Mononuclear cell (primary cell): ENCODE data around the gene ONECUT3. TPM values are rescaled to one million over a fixed set of nuclear protein-coding genes. Genes with fewer than 3 reads are reported as not detected.

Experiments
- H3K27me3 ChIP-seq: 2 replicates; pipeline ENCODE4 v1.6.0; 2011; ENCODE audit warnings: low read length, control low read depth; ENCODE audit not compliant: insufficient read depth
- H3K4me1 ChIP-seq: 2 replicates; pipeline ENCODE4 v1.5.1; 2011; ENCODE audit warnings: mild to moderate bottlenecking, low read length, control low read depth; ENCODE audit not compliant: insufficient read depth
- H3K4me3 ChIP-seq: 2 replicates; pipeline ENCODE4 v1.5.1; 2011; ENCODE audit warnings: mild to moderate bottlenecking, low read length, moderate library complexity
- H3K9me3 ChIP-seq: 2 replicates; pipeline ENCODE4 v1.5.1; 2011; ENCODE audit warnings: low read depth, mild to moderate bottlenecking, control low read depth, low read length
- total RNA-seq: library from RNA; depleted of rRNA; stranded (reverse); fragments of >200 nt; gene quantifications from one replicate; pipeline ENCODE4 v1.2.3, GENCODE V29; 2012

Gene ONECUT3
- total RNA-seq, 1 donor, result not detected

- Histone ChIP-seq H3K9me3 (no peaks in the 10 kb centered on the region), H3K27me3 (peaks cover 24% of the 10 kb centered on the region), H3K4me3 (no peak overlapping the region), H3K4me1 (no peaks in the 10 kb centered on the region)
Measured at GRCh38 chr19:1728816-1729567, 24.3 kb upstream of the ONECUT3 start.

GRCh38 chr19:1729568-1729925, 23.8 kb upstream of the ONECUT3 start:
- no peaks in the 10 kb centered on the region for H3K4me1 ChIP-seq
- no peaks in the 10 kb centered on the region for H3K9me3 ChIP-seq
- peaks cover 24% of the 10 kb centered on the region for H3K27me3 ChIP-seq

GRCh38 chr19:1730157-1730556, 23.1 kb upstream of the ONECUT3 start:
- peaks cover 21% of the 10 kb centered on the region for H3K27me3 ChIP-seq
- no peak overlapping the region for H3K4me3 ChIP-seq
- no peaks in the 10 kb centered on the region for H3K9me3 ChIP-seq
- H3K4me1 ChIP-seq, result no peaks in the 10 kb centered on the region

More at GRCh38 chr19:1729568-1729925, 23.8 kb upstream of the ONECUT3 start:
- no peak overlapping the region for H3K4me3 ChIP-seq

DNA sequence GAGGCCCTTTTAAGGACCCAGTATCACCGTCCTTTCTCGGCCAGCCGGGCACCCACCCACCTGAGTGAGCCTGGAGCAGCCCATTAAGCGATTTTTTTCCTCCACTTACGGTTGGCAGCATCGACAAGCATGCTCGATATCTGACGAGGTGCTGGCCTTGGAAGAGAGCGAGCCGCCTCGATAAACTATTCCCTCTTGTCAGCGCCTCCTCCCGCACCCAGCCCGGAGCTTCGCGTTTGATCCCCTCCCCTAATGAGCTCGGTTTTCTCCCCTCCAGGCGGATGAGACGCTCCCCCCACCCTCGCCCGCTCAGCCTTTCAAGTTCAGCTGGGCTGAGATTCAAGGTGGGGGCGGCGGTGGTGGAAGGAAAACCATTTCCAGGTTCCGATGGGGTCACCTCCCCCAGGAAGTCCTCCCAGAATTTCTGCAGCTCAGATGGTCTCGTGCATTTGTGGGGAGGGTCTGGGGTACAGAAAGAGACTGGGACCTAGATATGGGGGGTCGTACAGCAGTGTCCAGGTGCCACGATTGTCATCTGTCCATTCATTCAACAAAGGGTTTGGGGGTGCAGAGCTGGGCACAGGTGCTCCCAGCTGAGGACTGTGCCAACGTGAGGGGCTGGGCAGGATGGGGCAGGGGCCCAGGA, 18.9 kb upstream of the ONECUT3 start:
- Histone ChIP-seq H3K4me3 (no peak overlapping the region), H3K4me1 (no peaks in the 10 kb centered on the region), H3K27me3 (peaks cover 2% of the 10 kb centered on the region), H3K9me3 (no peaks in the 10 kb centered on the region)

- H3K9me3 ChIP-seq, result no peaks in the 10 kb centered on the region
- H3K4me1 ChIP-seq, result no peaks in the 10 kb centered on the region
- H3K27me3 ChIP-seq, result peaks cover 2% of the 10 kb centered on the region
- no peak overlapping the region for H3K4me3 ChIP-seq
Measured at GRCh38 chr19:1736280-1736679, 17.0 kb upstream of the ONECUT3 start.

GRCh38 chr19:1736927-1737326, 16.4 kb upstream of the ONECUT3 start:
- Histone ChIP-seq H3K4me3 (no peak overlapping the region), H3K4me1 (no peaks in the 10 kb centered on the region), H3K27me3 (peaks cover 2% of the 10 kb centered on the region), H3K9me3 (no peaks in the 10 kb centered on the region)

DNA sequence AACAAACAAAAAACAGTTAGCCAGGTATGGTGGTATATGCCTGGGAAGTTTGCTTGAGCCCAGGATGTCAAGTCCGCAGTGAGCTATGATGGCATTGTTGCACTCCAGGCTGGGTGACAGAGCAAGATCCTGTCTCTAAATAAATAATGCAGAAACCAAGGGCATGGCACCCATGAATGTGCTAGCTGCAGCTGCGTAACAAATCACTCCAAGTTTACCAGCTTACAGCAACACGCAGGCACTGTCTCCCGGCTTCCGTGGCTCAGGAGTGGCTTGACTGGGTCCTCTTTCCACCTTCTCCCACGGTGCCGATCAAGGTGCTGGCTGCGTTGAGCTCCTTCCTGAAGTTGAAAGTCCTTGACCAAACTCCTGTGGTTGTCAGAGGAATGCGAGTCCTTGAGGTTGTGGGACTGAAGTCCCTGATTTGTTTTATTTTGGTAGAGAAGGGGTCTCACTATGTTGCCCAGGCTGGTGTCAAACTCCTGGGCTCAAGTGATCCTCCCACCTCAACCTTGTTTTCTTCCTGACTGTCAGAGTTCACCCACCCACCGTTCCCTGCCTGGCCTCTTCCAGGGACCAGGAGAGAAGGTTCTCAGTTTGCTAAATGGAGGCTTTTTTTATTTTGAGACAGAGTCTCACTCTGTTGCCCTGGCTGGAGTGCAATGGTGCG, 13.2 kb upstream of the ONECUT3 start:
- H3K4me1 ChIP-seq, result no peaks in the 10 kb centered on the region
- no peak overlapping the region for H3K4me3 ChIP-seq
- H3K9me3 ChIP-seq, result no peaks in the 10 kb centered on the region
- H3K27me3 ChIP-seq, result peaks cover 6% of the 10 kb centered on the region

- peaks cover 24% of the 10 kb centered on the region for H3K27me3 ChIP-seq
- peaks cover 6% of the 10 kb centered on the region for H3K4me1 ChIP-seq
- no peaks in the 10 kb centered on the region for H3K9me3 ChIP-seq
- H3K4me3 ChIP-seq, result no peak overlapping the region
Measured at GRCh38 chr19:1742989-1743696, 10.2 kb upstream of the ONECUT3 start.

- H3K4me1 ChIP-seq, result peaks cover 17% of the 10 kb centered on the region
- no peaks in the 10 kb centered on the region for H3K9me3 ChIP-seq
- H3K4me3 ChIP-seq, result no peak overlapping the region
- H3K27me3 ChIP-seq, result peaks cover 34% of the 10 kb centered on the region
Measured at GRCh38 chr19:1744133-1744665, 9.1 kb upstream of the ONECUT3 start.

GRCh38 chr19:1744822-1745563, 8.3 kb upstream of the ONECUT3 start:
- Histone ChIP-seq H3K4me3 (no peak overlapping the region), H3K9me3 (no peaks in the 10 kb centered on the region), H3K27me3 (peaks cover 42% of the 10 kb centered on the region), H3K4me1 (peaks cover 25% of the 10 kb centered on the region)

DNA sequence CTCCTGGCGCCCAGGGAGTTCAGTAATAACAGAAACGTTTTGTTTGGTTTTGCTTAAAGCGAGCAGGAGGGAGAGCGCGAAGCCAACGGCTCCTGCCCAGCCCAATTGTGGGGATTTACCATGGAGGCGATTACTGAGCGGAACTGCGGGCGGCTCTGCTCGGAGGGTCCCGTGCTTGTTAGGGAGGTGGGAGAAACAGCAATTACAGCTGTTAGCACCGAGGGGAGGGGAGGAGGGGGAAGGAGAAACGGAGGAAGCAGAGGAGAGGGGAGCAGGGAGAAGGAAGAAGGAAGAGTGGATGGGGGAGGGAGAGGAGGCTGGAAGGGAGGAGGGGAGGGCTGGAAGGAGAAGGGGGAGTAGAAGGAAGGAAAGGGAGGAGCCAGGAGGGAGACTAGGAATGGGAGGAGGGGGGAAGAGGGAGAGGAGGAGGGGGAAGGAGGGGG, 7.7 kb upstream of the ONECUT3 start:
- no peaks in the 10 kb centered on the region for H3K9me3 ChIP-seq
- peaks cover 27% of the 10 kb centered on the region for H3K4me1 ChIP-seq
- peaks cover 48% of the 10 kb centered on the region for H3K27me3 ChIP-seq
- no peak overlapping the region for H3K4me3 ChIP-seq

DNA sequence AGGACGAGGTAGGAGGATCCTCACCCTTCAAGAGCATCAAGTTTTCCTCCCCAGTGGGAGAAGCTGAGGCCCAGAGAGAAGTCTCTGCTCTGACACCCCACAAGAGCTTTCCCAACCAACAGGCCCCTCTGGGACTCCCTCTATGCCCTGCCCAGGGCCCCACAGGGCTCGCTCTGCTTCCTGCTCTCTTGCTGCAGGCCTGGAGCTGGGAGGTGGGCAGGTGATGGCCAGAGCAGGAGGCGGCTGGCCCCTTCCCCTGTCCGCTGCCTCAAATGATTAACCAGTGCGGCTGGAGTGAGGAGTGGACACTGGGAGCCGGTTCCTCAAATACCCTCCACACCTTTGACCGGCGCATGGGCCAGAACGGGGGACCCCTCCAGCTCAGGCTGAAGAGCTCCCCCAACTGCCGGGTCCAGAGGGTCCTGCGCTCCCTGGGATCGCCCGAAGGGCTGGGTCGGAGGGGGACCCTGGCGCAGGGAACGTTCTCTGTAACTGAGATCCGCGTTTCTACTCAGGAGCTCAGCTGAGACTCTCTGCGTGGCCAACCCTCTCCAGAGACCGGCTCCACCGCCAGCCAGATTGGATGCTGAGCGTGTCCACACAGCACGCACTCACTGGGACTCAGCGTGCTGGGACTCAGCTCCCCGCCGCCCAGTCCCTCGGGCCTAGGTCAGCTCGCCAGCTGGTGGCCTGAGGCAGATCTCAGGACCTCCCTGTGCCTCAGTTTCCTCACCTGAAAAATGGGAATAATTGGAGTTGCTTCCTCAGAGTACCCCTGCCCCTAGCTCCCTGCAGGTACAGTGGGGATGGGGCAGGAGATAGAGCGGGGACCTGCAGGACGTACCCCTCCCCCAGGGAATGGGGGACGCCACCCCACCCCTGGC, 6.7 kb upstream of the ONECUT3 start:
- Histone ChIP-seq H3K4me3 (no peak overlapping the region), H3K4me1 (peaks cover 27% of the 10 kb centered on the region), H3K27me3 (peaks cover 59% of the 10 kb centered on the region), H3K9me3 (no peaks in the 10 kb centered on the region)

DNA sequence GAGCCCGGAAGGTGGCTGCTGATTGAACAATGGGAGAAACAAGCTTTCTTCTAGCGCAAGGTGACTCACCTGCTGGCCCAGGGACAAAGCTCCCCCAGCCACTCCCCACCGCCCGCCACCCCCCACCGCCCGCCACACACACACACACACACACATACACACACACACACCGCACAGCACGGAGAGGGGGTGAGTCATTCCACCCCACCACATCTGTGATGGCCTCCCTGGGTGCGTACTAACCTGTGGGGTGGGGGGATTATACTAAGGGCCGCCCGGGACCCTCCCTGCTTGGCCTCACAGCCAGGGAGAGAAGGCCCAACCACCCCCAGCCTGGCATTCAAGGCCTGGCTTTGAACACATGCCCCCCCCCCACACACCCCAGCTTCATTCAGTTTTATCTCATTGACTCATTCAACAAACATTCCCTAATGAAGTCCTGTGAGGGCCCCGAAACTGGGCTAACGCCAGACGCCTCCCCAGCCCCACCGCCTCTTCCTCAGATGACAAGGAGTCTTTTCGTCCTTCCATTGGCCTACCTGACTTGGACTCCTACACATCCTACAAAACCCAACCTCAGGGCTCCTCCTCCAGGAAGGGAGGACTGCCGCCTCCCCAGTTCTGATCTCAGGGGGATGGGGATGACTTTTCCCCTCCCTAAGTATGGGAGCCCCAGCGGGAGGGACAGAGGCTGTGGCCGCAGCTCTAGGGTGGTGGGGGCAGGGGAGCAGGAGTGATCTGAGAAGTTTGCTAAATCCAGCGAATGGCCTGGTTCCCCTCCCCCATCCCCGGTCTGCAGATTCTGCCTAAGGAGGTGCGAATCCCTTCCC, 5.8 kb upstream of the ONECUT3 start:
- H3K27me3 ChIP-seq, result peaks cover 67% of the 10 kb centered on the region
- no peak overlapping the region for H3K4me3 ChIP-seq
- peaks cover 27% of the 10 kb centered on the region for H3K4me1 ChIP-seq
- H3K9me3 ChIP-seq, result no peaks in the 10 kb centered on the region
